Smooth muscle cell (in vitro differentiated cells): Measurements from ENCODE around the gene ABLIM1. TPM values are rescaled to one million over a fixed set of nuclear protein-coding genes. Genes with fewer than 3 reads are reported as not detected.

Source experiments
- DNase-seq: peaks from one replicate; lab custom pipeline; 2025; ENCODE audit not compliant: unreplicated experiment; lab: John Stamatoyannopoulos, UW
- H2AFZ ChIP-seq: fragments of 200-600 bp; sonication (generic); 2 replicates; pipeline ENCODE4 v1.6.0; 2016; ENCODE audit warnings: antibody characterized with exemption, low read depth, mild to moderate bottlenecking
- H3F3A ChIP-seq: fragments of 200-600 bp; sonication (generic); 2 replicates; pipeline ENCODE4 v1.6.0; 2017; ENCODE audit warnings: antibody characterized with exemption, low read depth
- H3K27ac ChIP-seq: fragments of 200-600 bp; sonication (generic); 2 replicates; pipeline ENCODE4 v1.5.1; 2016; ENCODE audit warnings: low read depth, mild to moderate bottlenecking
- H3K27me3 ChIP-seq: fragments of 200-600 bp; sonication (generic); 2 replicates; pipeline ENCODE4 v1.6.1; 2016; ENCODE audit warnings: low read depth, mild to moderate bottlenecking
- H3K36me3 ChIP-seq: fragments of 200-600 bp; sonication (generic); 2 replicates; pipeline ENCODE4 v1.5.1; 2016; ENCODE audit warnings: low read depth
- H3K4me1 ChIP-seq: fragments of 200-600 bp; sonication (generic); 2 replicates; pipeline ENCODE4 v1.5.1; 2016; ENCODE audit warnings: low read depth
- H3K4me2 ChIP-seq: fragments of 200-600 bp; sonication (generic); 2 replicates; pipeline ENCODE4 v1.6.0; 2016; ENCODE audit warnings: mild to moderate bottlenecking
- H3K4me3 ChIP-seq: fragments of 200-600 bp; sonication (generic); 2 replicates; pipeline ENCODE4 v1.5.1; 2016; ENCODE audit warnings: mild to moderate bottlenecking
- H3K79me2 ChIP-seq: fragments of 200-600 bp; sonication (generic); 2 replicates; pipeline ENCODE4 v1.6.0; 2016; ENCODE audit warnings: low read depth, mild to moderate bottlenecking
- H3K9ac ChIP-seq: fragments of 200-600 bp; sonication (generic); 2 replicates; pipeline ENCODE4 v1.6.0; 2016; ENCODE audit warnings: low read depth
- H3K9me3 ChIP-seq: fragments of 200-600 bp; sonication (generic); replicated peaks from 2 replicates; pipeline ENCODE4 v1.5.1; 2016; ENCODE audit warnings: low read depth
- H4K20me1 ChIP-seq: fragments of 200-600 bp; sonication (generic); 2 replicates; pipeline ENCODE4 v1.6.0; 2016; ENCODE audit warnings: low read depth
- WGBS: methylation state at CpG from one replicate; pipeline ENCODE4 v1.1.7; 2016; ENCODE audit warnings: low lambda C conversion rate; 5-methylcytosine and 5-hydroxymethylcytosine counted together
- polyA plus RNA-seq: library from polyadenylated mRNA; unstranded; fragments of >200 nt; fragmentation: Nextera tagmentation; extraction: Ambion mirVana; gene quantifications from 2 replicates; pipeline ENCODE4 v1.2.1, GENCODE V29; 2016
- total RNA-seq: library from RNA; depleted of rRNA; stranded (reverse); fragments of >200 nt; gene quantifications from 2 replicates; pipeline ENCODE4 v1.2.3, GENCODE V29; 2014
- TF ChIP-seq, protein P1 (sequence below): fragments of 200-600 bp; sonication (generic); IDR thresholded peaks from 2 replicates; pipeline ENCODE4 v1.5.1; 2017; ENCODE audit warnings: borderline replicate concordance, mild to moderate bottlenecking, antibody characterized with exemption; ENCODE audit not compliant: insufficient read depth, poor library complexity, severe bottlenecking

Gene ABLIM1
- total and polyA plus RNA-seq, 2 experiments from 2014 or later, result 1.6 to 17.6 TPM

DNA sequence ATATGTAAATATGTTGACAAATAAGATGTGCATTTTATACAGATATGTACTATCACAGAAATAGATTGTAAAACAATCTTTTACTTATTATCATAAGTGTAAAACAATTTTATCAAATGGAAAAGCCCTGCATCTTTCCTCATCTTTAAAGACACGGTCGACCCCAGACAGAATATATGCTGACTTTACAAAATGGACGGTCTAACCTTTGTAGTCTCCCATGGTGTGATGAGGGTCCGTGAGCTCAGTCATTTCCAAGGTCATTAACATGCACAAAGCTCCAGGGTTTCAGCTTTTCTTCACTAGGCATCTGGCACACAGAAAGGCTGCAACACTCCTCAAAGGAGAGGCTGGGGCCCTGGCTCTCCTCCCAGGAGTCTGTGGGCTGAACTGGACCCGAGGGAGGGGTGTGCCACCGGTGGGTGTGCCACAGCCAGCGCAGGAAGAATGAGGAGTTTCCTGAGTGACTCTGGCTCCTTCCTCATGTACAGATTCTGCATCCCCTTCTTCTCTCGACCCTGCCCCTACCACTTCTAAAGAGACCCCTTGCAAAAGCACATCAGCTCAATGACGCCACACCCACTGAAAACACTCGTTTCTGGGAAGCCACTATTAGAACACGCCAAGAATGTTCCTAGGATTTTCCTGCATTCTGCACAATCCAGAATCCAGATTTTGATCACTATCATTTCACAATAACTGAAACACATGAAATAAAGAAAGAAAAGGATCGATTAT, 26.2 kb upstream of the ABLIM1 start:
- Histone ChIP-seq H3K4me1 (peaks cover 21% of the 10 kb centered on the region), H3K9ac (peak overlapping the region; percentile 69)

DNA sequence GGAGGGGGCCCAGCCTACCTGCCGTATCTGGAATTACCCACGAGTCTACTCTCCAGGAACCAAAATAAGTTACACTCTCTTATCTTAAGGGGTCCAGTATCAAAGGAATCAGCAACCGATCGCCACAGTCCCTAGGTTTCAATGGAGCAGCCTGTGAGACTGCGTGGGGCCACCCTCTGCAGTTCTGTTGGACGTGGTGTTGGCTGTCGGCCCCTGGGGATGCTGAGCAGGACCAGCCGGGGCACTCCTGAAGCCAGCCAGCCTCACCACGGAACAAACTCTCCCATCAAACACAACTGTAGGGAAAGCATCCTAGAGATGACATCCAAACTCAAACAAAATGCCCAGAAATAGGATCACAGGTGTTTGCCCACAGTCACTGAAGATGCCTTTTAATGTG, 25.5 kb upstream of the ABLIM1 start:
- Histone ChIP-seq H3F3A (peaks cover 3% of the 10 kb centered on the region), H3K27me3 (no peaks in the 10 kb centered on the region), H3K4me3 (peak overlapping the region; percentile 40), H3K4me2 (peak overlapping the region; percentile 78), H3K9me3 (no peaks in the 10 kb centered on the region), H3K9ac (no peak overlapping the region), H3K27ac (peak overlapping the region; percentile 86), H3K79me2 (no peaks in the 10 kb centered on the region), H4K20me1 (no peaks in the 10 kb centered on the region), H3K36me3 (no peaks in the 10 kb centered on the region), H3K4me1 (peaks cover 26% of the 10 kb centered on the region), H2AFZ (no peak overlapping the region)
- 85% methylated on average over 9 of the region's 9 CpGs for WGBS
- no peak for DNase-seq
- TF ChIP-seq, protein P1, sequence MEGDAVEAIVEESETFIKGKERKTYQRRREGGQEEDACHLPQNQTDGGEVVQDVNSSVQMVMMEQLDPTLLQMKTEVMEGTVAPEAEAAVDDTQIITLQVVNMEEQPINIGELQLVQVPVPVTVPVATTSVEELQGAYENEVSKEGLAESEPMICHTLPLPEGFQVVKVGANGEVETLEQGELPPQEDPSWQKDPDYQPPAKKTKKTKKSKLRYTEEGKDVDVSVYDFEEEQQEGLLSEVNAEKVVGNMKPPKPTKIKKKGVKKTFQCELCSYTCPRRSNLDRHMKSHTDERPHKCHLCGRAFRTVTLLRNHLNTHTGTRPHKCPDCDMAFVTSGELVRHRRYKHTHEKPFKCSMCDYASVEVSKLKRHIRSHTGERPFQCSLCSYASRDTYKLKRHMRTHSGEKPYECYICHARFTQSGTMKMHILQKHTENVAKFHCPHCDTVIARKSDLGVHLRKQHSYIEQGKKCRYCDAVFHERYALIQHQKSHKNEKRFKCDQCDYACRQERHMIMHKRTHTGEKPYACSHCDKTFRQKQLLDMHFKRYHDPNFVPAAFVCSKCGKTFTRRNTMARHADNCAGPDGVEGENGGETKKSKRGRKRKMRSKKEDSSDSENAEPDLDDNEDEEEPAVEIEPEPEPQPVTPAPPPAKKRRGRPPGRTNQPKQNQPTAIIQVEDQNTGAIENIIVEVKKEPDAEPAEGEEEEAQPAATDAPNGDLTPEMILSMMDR, result no peak

More for the DNA sequence above, 26.2 kb upstream of the ABLIM1 start:
- no peaks in the 10 kb centered on the region for H4K20me1 ChIP-seq
- TF ChIP-seq, protein P1, result no peak
- H3F3A ChIP-seq, result peaks cover 3% of the 10 kb centered on the region
- no peaks in the 10 kb centered on the region for H3K79me2 ChIP-seq
- H2AFZ ChIP-seq, result no peak overlapping the region
- H3K27ac ChIP-seq, result peak overlapping the region; percentile 86
- no peaks in the 10 kb centered on the region for H3K36me3 ChIP-seq
- H3K9me3 ChIP-seq, result no peaks in the 10 kb centered on the region
- peak overlapping the region; percentile 78 for H3K4me2 ChIP-seq
- peak overlapping the region; percentile 40 for H3K4me3 ChIP-seq
- no peak for DNase-seq
- 56% methylated on average over 11 of the region's 12 CpGs for WGBS
- no peaks in the 10 kb centered on the region for H3K27me3 ChIP-seq

DNA sequence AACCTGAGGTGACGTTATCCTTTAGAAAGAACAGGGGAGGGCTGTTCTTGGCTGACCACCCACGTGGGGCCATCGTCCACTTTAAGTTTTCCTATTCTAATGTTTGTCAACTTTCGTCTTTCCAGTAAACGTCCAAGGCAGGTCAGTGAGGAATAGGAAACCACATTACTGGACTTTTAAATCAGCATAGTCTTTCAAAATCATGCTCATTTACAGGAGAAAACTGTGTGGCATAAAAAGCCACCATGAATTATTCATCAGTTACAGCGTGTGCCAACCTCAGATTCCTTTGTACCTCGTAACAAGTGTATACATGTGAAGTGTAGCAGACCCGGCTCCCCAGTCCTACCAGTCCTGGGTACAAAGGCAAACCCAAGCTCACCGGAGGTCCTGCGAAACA, 25.1 kb upstream of the ABLIM1 start:
- 78% methylated on average over 10 of the region's 10 CpGs for WGBS

More for the DNA sequence above, 25.1 kb upstream of the ABLIM1 start:
- peaks cover 3% of the 10 kb centered on the region for H3F3A ChIP-seq
- no peak overlapping the region for H3K9ac ChIP-seq
- no peaks in the 10 kb centered on the region for H4K20me1 ChIP-seq
- H3K27me3 ChIP-seq, result no peaks in the 10 kb centered on the region
- peaks cover 28% of the 10 kb centered on the region for H3K4me1 ChIP-seq
- no peaks in the 10 kb centered on the region for H3K79me2 ChIP-seq
- H3K4me2 ChIP-seq, result no peak overlapping the region
- no peak overlapping the region for H3K27ac ChIP-seq
- DNase-seq, result no peak
- H3K4me3 ChIP-seq, result no peak overlapping the region
- H3K36me3 ChIP-seq, result no peaks in the 10 kb centered on the region
- no peaks in the 10 kb centered on the region for H3K9me3 ChIP-seq
- no peak overlapping the region for H2AFZ ChIP-seq
- TF ChIP-seq, protein P1, result no peak
